HUES48 (cell line): ENCODE results near the gene RANBP3.

Source experiments
- H3K27ac ChIP-seq: one replicate; pipeline ENCODE4 v1.7.0; 2013; ENCODE audit warnings: low read depth, low read length, inconsistent platforms
- H3K27me3 ChIP-seq: 2 replicates; pipeline ENCODE4 v1.6.1; 2013; ENCODE audit warnings: mild to moderate bottlenecking, low read length; ENCODE audit not compliant: control insufficient read depth, insufficient read depth
- H3K36me3 ChIP-seq: 2 replicates; pipeline ENCODE4 v1.6.1; 2013; ENCODE audit warnings: low read length; ENCODE audit not compliant: control insufficient read depth, insufficient read depth
- H3K4me1 ChIP-seq: 2 replicates; pipeline ENCODE4 v1.6.1; 2013; ENCODE audit warnings: mild to moderate bottlenecking, low read length; ENCODE audit not compliant: control insufficient read depth, insufficient read depth
- H3K4me3 ChIP-seq: 2 replicates; pipeline ENCODE4 v1.5.1; 2013; ENCODE audit warnings: mild to moderate bottlenecking, low read depth, low read length
- H3K9ac ChIP-seq: 2 replicates; pipeline ENCODE4 v1.6.1; 2013; ENCODE audit warnings: mild to moderate bottlenecking, low read depth, low read length, moderate library complexity
- H3K9me3 ChIP-seq: 2 replicates; pipeline ENCODE4 v1.6.1; 2013; ENCODE audit warnings: low read length; ENCODE audit not compliant: control insufficient read depth, insufficient read depth

RANBP3 gene

DNA sequence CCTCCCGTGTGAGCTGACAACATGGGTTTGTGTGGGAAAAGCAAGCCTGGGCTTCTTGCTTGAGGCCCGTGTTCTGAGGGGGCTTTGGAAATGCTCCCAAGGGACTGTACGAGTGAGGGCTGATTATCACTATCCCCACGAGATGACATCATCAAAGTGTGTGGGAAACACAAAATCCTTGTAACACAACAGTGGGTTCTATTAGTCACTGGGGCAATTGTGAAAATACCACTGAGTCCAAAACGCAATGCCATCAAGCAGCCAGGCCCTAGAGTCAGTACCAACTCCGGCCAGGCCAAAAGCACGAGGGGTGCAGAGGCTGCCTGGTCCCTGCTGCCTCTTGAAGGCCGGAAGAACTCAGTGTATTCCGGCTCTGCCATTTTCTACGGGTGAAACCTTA, 34.3 kb downstream of the RANBP3 start:
- Histone ChIP-seq H3K9ac (no peak overlapping the region), H3K4me3 (no peak overlapping the region), H3K36me3 (peaks cover 24% of the 10 kb centered on the region), H3K9me3 (no peaks in the 10 kb centered on the region), H3K4me1 (peaks cover 11% of the 10 kb centered on the region), H3K27ac (no peak overlapping the region), H3K27me3 (no peaks in the 10 kb centered on the region)

DNA sequence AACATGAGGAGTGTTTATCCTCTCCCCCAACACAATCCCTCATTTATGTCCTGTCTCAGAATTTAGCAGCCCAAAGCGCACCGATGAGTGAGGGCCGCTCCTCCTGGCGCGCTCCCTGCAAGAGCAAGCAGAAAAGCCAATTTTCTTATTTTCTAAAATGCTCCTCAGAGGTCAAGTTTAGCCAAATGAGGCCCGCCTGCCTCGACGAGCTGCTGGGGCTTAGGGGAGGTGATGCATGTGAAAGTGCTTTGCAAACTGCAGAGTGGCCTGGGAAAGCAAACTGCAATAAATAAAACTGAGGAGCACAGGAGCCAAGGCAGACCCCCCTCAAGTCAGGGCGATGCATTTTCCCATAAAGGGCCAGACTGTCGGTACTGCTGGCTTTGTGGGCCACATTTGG, 34.9 kb downstream of the RANBP3 start:
- Histone ChIP-seq H3K27me3 (no peaks in the 10 kb centered on the region), H3K36me3 (peaks cover 25% of the 10 kb centered on the region), H3K4me1 (peaks cover 8% of the 10 kb centered on the region), H3K27ac (no peak overlapping the region), H3K4me3 (no peak overlapping the region), H3K9me3 (no peaks in the 10 kb centered on the region), H3K9ac (no peak overlapping the region)

DNA sequence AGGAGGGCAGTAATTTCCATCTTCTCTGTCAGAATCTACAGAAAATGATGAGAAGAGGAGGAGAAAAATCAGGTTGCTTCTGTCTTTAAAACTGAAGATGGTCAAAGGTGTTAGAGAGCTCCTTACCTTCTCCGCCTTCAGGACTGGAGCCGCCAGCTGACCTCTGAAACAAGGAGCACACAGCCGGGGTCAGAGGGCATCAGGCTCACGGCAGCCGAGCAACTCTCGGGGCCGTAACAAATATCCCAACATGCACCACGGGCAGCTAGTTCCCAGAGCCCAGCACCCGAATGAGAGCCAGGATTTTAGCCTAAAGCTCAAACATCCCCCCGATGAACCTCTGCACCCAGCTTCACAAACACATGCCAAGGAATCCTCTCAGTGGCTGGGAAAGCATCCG, 36.3 kb downstream of the RANBP3 start:
- H3K27me3 ChIP-seq: no peaks in the 10 kb centered on the region
- H3K36me3 ChIP-seq: peaks cover 37% of the 10 kb centered on the region
- H3K9me3 ChIP-seq: no peaks in the 10 kb centered on the region
- H3K9ac ChIP-seq: no peak overlapping the region
- H3K27ac ChIP-seq: no peak overlapping the region
- no peaks in the 10 kb centered on the region for H3K4me1 ChIP-seq
- H3K4me3 ChIP-seq: no peak overlapping the region

DNA sequence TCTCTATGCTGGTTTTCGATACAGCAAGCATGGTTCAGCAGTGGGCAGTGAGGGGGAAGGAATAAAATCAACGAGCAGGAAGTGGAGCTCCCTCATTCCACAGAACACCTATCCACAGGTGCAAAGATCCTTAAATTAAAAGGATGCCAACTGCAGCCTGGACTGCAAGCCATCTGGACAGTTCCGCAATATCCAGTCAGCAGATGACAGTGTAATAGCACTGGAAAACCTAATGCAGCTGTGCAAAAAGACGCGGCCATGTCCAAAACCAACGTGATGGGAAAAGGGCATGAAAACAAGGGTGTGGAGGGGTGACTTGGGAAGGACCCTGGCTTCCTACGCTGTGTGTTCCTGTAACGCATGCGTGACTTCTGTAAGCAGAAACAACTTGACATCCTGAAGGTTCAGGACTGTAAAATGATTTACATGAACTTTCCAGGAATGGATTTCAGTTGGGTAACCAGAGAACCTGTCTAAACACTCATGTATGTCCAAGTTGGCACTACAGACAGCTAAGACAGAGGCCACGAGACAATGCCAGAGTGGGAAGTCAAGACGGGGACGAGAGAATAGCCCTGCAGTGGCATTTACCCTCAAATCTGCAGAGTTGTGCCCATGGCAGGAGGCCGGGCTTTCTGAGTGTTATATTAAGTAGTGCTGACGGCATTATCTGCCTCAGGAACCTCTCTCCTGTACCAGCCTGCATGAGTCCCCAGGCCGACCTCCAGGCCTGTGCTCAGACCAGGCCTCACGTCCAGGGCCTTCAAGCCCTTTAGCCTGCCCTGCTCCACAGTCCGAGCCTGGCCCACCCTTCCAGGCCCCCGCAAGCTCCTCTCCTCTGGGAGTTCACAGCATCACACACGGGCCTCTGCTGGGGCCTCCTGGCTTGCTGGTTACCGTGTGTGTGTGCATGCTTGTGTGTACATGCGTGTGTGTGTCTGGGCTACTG, 37.4 kb downstream of the RANBP3 start:
- Histone ChIP-seq H3K4me3 (no peak overlapping the region), H3K36me3 (peaks cover 41% of the 10 kb centered on the region), H3K27me3 (no peaks in the 10 kb centered on the region), H3K9ac (no peak overlapping the region), H3K27ac (no peak overlapping the region), H3K4me1 (no peaks in the 10 kb centered on the region), H3K9me3 (no peaks in the 10 kb centered on the region)

DNA sequence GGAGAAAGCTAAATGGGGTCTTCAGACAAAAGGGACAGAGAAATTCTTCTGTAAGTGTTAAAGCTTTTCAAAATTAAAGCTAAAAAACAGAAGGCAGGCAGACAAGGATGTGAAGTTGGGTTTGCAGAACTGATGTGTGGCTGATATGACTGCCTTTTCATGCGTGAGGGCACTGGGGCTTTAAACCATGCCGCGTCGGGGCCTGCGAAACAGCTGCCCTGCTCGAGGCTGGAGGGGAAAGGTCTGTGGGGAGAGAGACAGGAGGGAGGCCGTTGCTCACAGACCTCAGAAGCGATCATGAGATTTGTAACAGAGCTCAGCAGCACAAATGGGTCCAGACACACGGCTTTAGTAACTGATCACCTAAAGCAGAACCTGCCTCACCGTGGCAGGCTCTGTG, 40.4 kb downstream of the RANBP3 start:
- Histone ChIP-seq H3K4me3 (no peak overlapping the region), H3K27ac (no peak overlapping the region), H3K9me3 (no peaks in the 10 kb centered on the region), H3K4me1 (no peaks in the 10 kb centered on the region), H3K27me3 (no peaks in the 10 kb centered on the region), H3K9ac (no peak overlapping the region), H3K36me3 (peaks cover 56% of the 10 kb centered on the region)

DNA sequence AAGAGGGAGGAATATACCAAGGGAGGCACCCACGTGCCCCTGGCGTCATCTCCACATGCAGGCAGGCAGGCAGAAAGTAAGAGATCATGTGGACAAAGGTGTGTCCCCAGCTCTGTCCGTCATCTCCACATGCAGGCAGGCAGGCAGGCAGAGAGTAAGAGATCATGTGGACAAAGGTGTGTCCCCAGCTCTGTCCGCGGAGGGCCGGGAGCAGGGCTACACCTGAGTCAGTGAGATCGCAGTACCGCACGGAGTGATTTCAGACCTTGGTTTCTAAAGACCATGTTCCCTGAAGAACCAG, 41.7 kb downstream of the RANBP3 start:
- Histone ChIP-seq H3K27me3 (no peaks in the 10 kb centered on the region), H3K27ac (no peak overlapping the region), H3K9me3 (no peaks in the 10 kb centered on the region), H3K4me1 (no peaks in the 10 kb centered on the region), H3K4me3 (no peak overlapping the region), H3K9ac (no peak overlapping the region), H3K36me3 (peaks cover 62% of the 10 kb centered on the region)

DNA sequence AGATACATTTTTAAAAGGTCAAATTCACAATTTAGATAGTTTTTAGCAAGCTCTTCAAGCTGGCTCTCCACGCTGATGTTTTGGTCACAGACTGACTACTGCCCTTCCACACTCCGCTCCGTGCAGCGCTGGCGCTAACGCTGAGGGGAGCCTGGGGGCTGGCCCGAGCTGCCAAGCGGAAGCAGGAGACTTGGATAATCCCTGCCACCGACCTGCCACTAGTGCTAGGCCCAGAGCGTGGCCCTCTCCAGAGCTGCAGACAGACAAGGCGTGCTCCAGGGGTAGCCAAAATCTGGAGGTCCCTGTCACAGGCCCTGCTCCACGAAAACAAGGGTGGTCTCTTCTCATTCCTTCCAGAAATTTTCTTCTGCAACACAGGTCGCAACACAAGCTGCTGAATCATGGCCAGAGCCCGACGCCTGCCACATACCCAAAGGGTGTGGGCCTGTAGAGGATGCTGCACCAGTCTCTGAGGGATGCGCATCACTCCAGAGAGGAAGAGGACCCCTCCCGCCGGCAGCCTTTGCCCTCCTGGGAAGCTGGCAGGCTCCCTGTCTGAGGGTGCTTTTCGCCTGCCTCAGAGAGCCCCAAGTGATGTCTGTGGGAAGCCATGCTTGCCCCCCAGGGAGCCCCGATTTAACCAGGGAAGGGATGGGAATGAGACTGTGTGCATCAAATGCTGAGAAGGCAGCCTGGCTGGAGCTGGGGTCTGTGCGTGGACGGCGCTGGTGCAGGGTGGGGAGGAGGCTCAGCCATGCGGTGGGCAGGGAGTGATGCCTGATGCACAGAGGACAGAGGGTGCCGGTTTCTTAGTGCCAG, 42.3 kb downstream of the RANBP3 start:
- H3K27ac ChIP-seq: no peak overlapping the region
- H3K9ac ChIP-seq: no peak overlapping the region
- no peaks in the 10 kb centered on the region for H3K27me3 ChIP-seq
- no peaks in the 10 kb centered on the region for H3K4me1 ChIP-seq
- H3K36me3 ChIP-seq: peaks cover 62% of the 10 kb centered on the region
- no peak overlapping the region for H3K4me3 ChIP-seq
- no peaks in the 10 kb centered on the region for H3K9me3 ChIP-seq

DNA sequence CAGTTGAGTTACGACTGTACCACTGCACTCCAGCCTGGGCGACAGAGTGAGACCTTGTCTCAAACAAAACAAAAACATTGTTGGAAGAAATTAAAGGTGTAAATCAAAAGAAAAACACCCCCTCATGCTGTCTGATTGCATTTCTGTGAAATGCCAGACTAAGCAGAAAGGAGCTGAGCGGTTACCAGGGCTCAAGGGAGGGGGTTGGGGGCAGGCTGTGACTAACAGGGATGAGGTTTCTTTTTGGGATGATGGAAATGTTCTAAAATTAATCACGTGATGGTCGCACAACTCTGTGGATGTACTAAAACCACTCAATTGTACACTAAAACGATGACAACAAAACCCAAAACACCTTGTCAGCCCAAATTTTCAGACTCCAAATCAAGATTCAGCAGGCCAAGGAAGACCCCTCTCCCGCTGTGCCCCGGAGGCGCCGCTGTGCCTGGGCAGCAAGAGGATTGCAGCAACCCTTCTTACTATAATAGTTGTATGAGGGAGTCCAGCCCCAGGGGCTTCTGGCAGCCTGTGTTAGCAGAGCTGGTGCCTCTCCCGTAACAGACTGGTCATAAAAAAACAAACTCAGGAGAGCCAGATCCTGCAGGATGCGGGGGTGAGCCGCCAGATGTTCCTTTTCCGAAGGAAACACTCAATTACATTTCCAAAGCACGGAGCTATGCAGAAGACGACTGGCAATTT, 43.0 kb downstream of the RANBP3 start:
- no peak overlapping the region for H3K9ac ChIP-seq

DNA sequence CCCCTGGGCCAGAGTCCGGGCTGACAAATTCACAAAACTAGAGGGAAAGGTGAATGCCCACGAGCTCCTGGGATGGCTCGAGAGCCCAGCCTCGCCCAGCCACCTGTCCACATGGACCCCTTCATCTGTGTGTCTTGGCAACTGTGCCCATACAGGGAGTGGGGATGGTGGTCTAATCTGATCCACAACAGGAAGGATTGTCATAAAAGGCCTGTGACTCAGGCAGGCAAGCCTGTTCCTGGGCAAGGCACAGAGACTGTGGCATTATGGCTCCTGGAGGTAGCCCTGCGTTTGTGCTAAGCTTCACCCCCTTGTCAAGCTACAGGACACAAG, 43.9 kb downstream of the RANBP3 start:
- Histone ChIP-seq H3K27me3 (no peaks in the 10 kb centered on the region), H3K27ac (no peak overlapping the region), H3K4me1 (no peaks in the 10 kb centered on the region), H3K9ac (no peak overlapping the region), H3K4me3 (no peak overlapping the region), H3K9me3 (no peaks in the 10 kb centered on the region), H3K36me3 (peaks cover 67% of the 10 kb centered on the region)

More for the DNA sequence above, 43.0 kb downstream of the RANBP3 start:
- Histone ChIP-seq H3K36me3 (peaks cover 63% of the 10 kb centered on the region), H3K9me3 (no peaks in the 10 kb centered on the region), H3K27ac (no peak overlapping the region), H3K4me3 (no peak overlapping the region), H3K4me1 (no peaks in the 10 kb centered on the region), H3K27me3 (no peaks in the 10 kb centered on the region)

DNA sequence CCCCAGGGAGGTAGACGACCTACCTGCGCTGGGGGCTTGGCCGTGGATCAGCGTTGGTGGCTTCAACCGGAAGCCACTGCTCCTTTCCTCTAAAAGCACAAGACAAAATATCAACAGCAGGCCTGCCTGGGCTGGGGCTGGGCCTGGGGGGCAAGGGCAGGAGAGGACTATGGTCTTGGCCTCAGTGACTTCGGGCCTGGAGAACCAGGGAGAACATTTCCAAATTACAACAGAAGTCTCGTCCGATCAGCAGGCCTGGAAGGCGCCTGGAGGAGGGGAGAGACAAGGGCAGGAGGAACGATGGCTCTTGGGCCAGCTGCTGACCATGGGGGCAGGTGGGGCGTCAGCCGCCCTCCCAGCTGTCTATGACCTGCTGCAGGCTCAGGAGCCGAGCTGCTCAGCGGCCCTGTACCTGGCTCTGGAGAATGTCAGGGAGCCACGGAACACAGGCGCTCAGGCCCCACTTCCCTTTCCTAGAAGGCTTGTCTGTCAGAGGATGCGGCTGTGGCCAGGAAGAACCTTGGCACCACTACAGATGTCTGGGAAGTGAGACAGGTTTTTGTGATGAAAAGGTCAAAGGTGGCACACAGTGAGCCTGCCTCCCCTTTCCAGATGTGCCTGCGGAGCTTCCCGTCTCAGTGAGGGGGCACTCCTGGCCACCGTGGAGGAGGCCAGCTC, 44.4 kb downstream of the RANBP3 start:
- Histone ChIP-seq H3K4me3 (no peak overlapping the region), H3K9me3 (no peaks in the 10 kb centered on the region), H3K9ac (no peak overlapping the region), H3K27me3 (no peaks in the 10 kb centered on the region), H3K4me1 (no peaks in the 10 kb centered on the region), H3K36me3 (peaks cover 72% of the 10 kb centered on the region), H3K27ac (no peak overlapping the region)
